Endothelial cell of umbilical vein (primary cell): ENCODE results near the gene WWC1. TPM values are rescaled to one million over a fixed set of nuclear protein-coding genes. Genes with fewer than 3 reads are reported as not detected.

Source experiments
- BruUV-seq: library from RNA; stranded (reverse); fragments of 400-500 nt; replicated peaks from 2 replicates; lab custom pipeline; 2021; lab: Mats Ljungman, UMichigan
- CTCF ChIA-PET: fragments of 300-600, 350-600 bp; sonication (Branson Sonifier 250); formaldehyde crosslinking; loops from one replicate; lab custom pipeline; 2021; ENCODE audit warnings: antibody characterized with exemption, inconsistent platforms; lab: Charles Lee
- POLR2A ChIA-PET: fragments of 300-600, 350-600 bp; sonication (Branson Sonifier 250); formaldehyde crosslinking; loops from one replicate; lab custom pipeline; 2021; ENCODE audit warnings: antibody characterized with exemption, inconsistent platforms; lab: Charles Lee
- DNase-seq: peaks from one replicate; pipeline ENCODE4 v3.0.0-alpha.2; 2011; ENCODE audit warnings: low read depth, low spot score
- FAIRE-seq: peaks from 2 replicates; lab custom pipeline; 2011; peaks lifted over from hg19 to GRCh38; lab: Jason Lieb, UNC
- H2AFZ ChIP-seq: 2 replicates; pipeline ENCODE4 v1.6.0; 2012; ENCODE audit warnings: low read depth, low read length, control low read depth, inconsistent platforms
- H3K27ac ChIP-seq: 2 replicates; pipeline ENCODE4 v1.5.1; 2011; ENCODE audit warnings: low read depth, mild to moderate bottlenecking, control low read depth, low read length, moderate library complexity; ENCODE audit not compliant: insufficient read depth
- H3K27me3 ChIP-seq, 2 experiments: 2 replicates each; pipeline versions ENCODE4 v1.6.0 to v1.6.1; 2011; ENCODE audit warnings: low read length in 2 of 2, mixed read lengths in 1 of 2; ENCODE audit not compliant: control insufficient read depth in 2 of 2, insufficient read depth in 2 of 2
- H3K36me3 ChIP-seq, 2 experiments: 2 replicates in 1 of 2; 3 replicates in 1 of 2; pipeline ENCODE4 v1.5.1; 2011; ENCODE audit warnings: low read length in 2 of 2, mild to moderate bottlenecking in 1 of 2, moderate library complexity in 1 of 2; ENCODE audit not compliant: control insufficient read depth in 2 of 2, insufficient read depth in 2 of 2; ENCODE audit errors: extremely low read depth in 1 of 2
- H3K4me1 ChIP-seq: 3 replicates; pipeline ENCODE4 v1.5.1; 2011; ENCODE audit warnings: mild to moderate bottlenecking, low read length; ENCODE audit not compliant: control insufficient read depth, insufficient read depth; ENCODE audit errors: extremely low read depth
- H3K4me2 ChIP-seq: 2 replicates; pipeline ENCODE4 v1.6.1; 2011; ENCODE audit warnings: low read length, control low read depth, mixed read lengths; ENCODE audit not compliant: insufficient read depth
- H3K4me3 ChIP-seq, 3 experiments: fragments of 200-600 bp in 1 of 3; sonication (generic), shearing (Covaris generic) in 1 of 3; replicated peaks in 1 of 3; 2 replicates each; pipeline ENCODE4 v1.5.1; 2011 to 2016; ENCODE audit warnings: control low read depth in 3 of 3, low read length in 3 of 3, mild to moderate bottlenecking in 2 of 3, inconsistent platforms in 1 of 3, low read depth in 1 of 3, moderate library complexity in 1 of 3; ENCODE audit not compliant: insufficient read depth in 1 of 3
- H3K79me2 ChIP-seq: 2 replicates; pipeline ENCODE4 v1.6.0; 2012; ENCODE audit warnings: low read length, inconsistent platforms; ENCODE audit not compliant: control insufficient read depth, insufficient read depth
- H3K9ac ChIP-seq: replicated peaks from 2 replicates; pipeline ENCODE3; 2011; ENCODE audit warnings: low read length, control low read depth; ENCODE audit not compliant: insufficient read depth; ENCODE audit errors: extremely low read depth
- H3K9me1 ChIP-seq: replicated peaks from 3 replicates; pipeline ENCODE4 v1.6.0; 2011; ENCODE audit warnings: mild to moderate bottlenecking, low read length; ENCODE audit not compliant: control insufficient read depth, insufficient read depth; ENCODE audit errors: extremely low read depth
- H3K9me3 ChIP-seq: replicated peaks from 2 replicates; pipeline ENCODE4 v1.5.1; 2012; ENCODE audit warnings: low read length, inconsistent platforms; ENCODE audit not compliant: control insufficient read depth, insufficient read depth
- H4K20me1 ChIP-seq: replicated peaks from 2 replicates; pipeline ENCODE3; 2011; ENCODE audit warnings: mild to moderate bottlenecking, low read length; ENCODE audit not compliant: control insufficient read depth, insufficient read depth; ENCODE audit errors: extremely low read depth
- EZH2 ChIP-seq: IDR thresholded peaks from 2 replicates; pipeline ENCODE4 v1.6.1; 2012; ENCODE audit warnings: borderline replicate concordance, low read depth, mild to moderate bottlenecking, moderate library complexity, low read length, inconsistent platforms; ENCODE audit not compliant: severe bottlenecking
- FOS ChIP-seq: IDR thresholded peaks from 2 replicates; pipeline ENCODE4 v1.6.1; 2011; ENCODE audit warnings: mild to moderate bottlenecking, low read length, moderate library complexity, borderline replicate concordance; ENCODE audit not compliant: insufficient read depth
- GATA2 ChIP-seq: IDR thresholded peaks from 2 replicates; pipeline ENCODE4 v1.7.0; 2011; ENCODE audit warnings: low read depth, mild to moderate bottlenecking, moderate library complexity, mixed read lengths, low read length; ENCODE audit not compliant: insufficient read length, insufficient read depth
- JUN ChIP-seq: IDR thresholded peaks from 2 replicates; pipeline ENCODE4 v1.6.1; 2011; ENCODE audit warnings: borderline replicate concordance, low read depth; ENCODE audit not compliant: insufficient read length, insufficient read depth
- MYC ChIP-seq: IDR thresholded peaks from one replicate; pipeline ENCODE4 v1.6.1; 2011; ENCODE audit warnings: mild to moderate bottlenecking, low read depth, low read length
- POLR2A ChIP-seq: IDR thresholded peaks from 2 replicates; pipeline ENCODE4 v1.6.1; 2012; ENCODE audit warnings: low read depth, mild to moderate bottlenecking, control low read depth, low read length
- POLR2AphosphoS5 ChIP-seq: IDR thresholded peaks from 2 replicates; pipeline ENCODE4 v1.6.1; 2012; ENCODE audit warnings: low read depth, mild to moderate bottlenecking, control low read depth, low read length, moderate library complexity; ENCODE audit not compliant: insufficient read depth
- dilution Hi-C: fragments of 300-500 bp; cut with MboI; formaldehyde crosslinking; loops from one replicate; pipeline ENCODE4 v1.15.0; 2019; ENCODE audit warnings: low sequenced_read_pairs; ENCODE audit not compliant: extremely low pct_ligation_motif_present
- intact Hi-C: fragments of 100-400 bp; cut with micrococcal nuclease; formaldehyde crosslinking; loops from one replicate; pipeline ENCODE4 v1.10.0; 2022
- polyA plus RNA-seq, 4 experiments: library from polyadenylated mRNA; depleted of rRNA in 3 of 4; stranded (reverse) in 3 of 4; unstranded in 1 of 4; fragments of >200 nt; gene quantifications; 2 replicates each; pipeline versions ENCODE4 v1.2.1 to v1.2.3, GENCODE V29; 2011 to 2012; ENCODE audit warnings: missing spikeins in 1 of 4
- total RNA-seq: library from RNA; stranded (reverse); gene quantifications from 2 replicates; pipeline ENCODE4 v1.2.3, GENCODE V29; 2021
- TF ChIP-seq, protein P1 (sequence below): IDR thresholded peaks from 2 replicates; pipeline ENCODE4 v1.6.1; 2011; ENCODE audit not compliant: insufficient read depth, insufficient read length
- TF ChIP-seq, protein P2 (sequence below), 2 donors: IDR thresholded peaks; 1 replicate in 1 of 2; 2 replicates in 1 of 2; pipeline ENCODE4 v1.5.1; 2011; ENCODE audit warnings: low read length in 2 of 2, mild to moderate bottlenecking in 2 of 2, moderate library complexity in 2 of 2, control low read depth in 1 of 2, inconsistent platforms in 1 of 2, low read depth in 1 of 2; ENCODE audit not compliant: insufficient read depth in 1 of 2; ENCODE audit errors: extremely low read depth in 1 of 2

WWC1 gene
- total and polyA plus RNA-seq, 2 donors (not counting 3 experiments of a cell fraction or from before 2014, with no cell fraction given), result 0.03 to 0.91 TPM

DNA sequence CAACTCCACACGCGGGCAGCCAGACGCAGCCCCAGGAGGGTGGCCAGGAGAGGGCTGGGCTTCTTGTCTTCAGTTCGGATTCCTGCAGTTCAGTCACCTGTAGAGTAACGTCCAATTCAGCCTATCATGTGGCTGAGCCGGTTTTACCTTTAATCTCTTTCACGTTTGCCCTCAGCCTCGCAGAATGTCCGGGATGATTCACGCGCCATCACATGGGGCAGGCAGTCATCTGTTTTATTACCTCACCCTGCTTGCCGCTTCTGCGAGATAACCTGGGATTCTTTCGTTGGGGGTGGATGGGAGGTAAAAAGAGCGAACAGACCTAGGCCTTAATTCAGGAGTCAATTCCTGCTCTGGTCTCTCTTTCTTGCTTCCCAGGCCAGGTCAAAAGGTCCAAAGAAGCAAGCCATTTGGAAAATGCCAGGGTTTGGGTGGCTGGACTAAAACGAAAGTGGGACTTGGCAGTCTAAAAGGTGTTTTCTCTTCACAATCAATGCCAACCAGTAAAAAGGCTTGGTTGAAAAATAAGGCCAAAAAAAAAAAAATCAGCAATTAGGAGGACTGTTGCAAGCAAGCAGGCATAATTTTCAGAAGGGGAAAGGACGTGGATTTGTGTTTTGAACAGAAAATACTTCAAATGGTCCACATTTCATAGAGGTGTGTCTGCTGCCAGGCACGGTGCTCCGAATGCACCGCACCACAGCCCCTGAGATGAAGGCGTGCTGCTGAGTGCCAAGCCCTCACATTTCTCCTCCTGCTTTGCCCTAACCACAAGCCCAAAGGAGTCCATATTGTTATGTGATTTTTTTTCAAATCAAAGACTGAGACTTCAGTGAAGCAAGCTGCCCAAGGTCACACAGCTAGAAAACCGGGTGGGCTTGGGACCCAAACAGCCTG lies 2.8 kb upstream of the WWC1 start:
- FAIRE-seq (no peak), DNase-seq (no peak)
- peaks cover 14 to 16% of the 10 kb centered on the region in 2 experiments for H3K27me3 ChIP-seq
- H3K9me3 ChIP-seq, result no peaks in the 10 kb centered on the region
- BruUV-seq, result no TSS peak
- no peak overlapping the region for H3K4me2 ChIP-seq
- intact Hi-C loops (no loop called here), dilution Hi-C loops (no loop called here)
- H2AFZ ChIP-seq, result no peak overlapping the region
- H3K9ac ChIP-seq, result no peak overlapping the region
- H3K4me1 ChIP-seq, result peaks cover 3% of the 10 kb centered on the region
- ChIA-PET POLR2A (no interaction called here), CTCF (no interaction called here)
- no peaks in the 10 kb centered on the region for H3K36me3 ChIP-seq
- H4K20me1 ChIP-seq, result no peaks in the 10 kb centered on the region
- H3K79me2 ChIP-seq, result no peaks in the 10 kb centered on the region
- H3K27ac ChIP-seq, result no peak overlapping the region
- no peaks in the 10 kb centered on the region for H3K9me1 ChIP-seq
- TF ChIP-seq JUN, result no peak
- TF ChIP-seq GATA2, result no peak
- TF ChIP-seq, protein P1, sequence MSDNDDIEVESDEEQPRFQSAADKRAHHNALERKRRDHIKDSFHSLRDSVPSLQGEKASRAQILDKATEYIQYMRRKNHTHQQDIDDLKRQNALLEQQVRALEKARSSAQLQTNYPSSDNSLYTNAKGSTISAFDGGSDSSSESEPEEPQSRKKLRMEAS, result no peak
- TF ChIP-seq POLR2A, result no peak
- no peak for TF ChIP-seq POLR2AphosphoS5
- no peak for TF ChIP-seq FOS
- TF ChIP-seq MYC, result no peak
- no peak for TF ChIP-seq EZH2
- TF ChIP-seq, protein P2, sequence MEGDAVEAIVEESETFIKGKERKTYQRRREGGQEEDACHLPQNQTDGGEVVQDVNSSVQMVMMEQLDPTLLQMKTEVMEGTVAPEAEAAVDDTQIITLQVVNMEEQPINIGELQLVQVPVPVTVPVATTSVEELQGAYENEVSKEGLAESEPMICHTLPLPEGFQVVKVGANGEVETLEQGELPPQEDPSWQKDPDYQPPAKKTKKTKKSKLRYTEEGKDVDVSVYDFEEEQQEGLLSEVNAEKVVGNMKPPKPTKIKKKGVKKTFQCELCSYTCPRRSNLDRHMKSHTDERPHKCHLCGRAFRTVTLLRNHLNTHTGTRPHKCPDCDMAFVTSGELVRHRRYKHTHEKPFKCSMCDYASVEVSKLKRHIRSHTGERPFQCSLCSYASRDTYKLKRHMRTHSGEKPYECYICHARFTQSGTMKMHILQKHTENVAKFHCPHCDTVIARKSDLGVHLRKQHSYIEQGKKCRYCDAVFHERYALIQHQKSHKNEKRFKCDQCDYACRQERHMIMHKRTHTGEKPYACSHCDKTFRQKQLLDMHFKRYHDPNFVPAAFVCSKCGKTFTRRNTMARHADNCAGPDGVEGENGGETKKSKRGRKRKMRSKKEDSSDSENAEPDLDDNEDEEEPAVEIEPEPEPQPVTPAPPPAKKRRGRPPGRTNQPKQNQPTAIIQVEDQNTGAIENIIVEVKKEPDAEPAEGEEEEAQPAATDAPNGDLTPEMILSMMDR (IDR thresholded peaks at IDR 0.05; ENCODE audit: extremely low read depth in 1 of 2, insufficient read depth in 1 of 2, low read depth in 1 of 2, low read length in 2 of 2), result no peak
- H3K4me3 ChIP-seq, result no peak overlapping the region
